ENCODE measurements around the gene CMTM1.
"Not testable (repeated sequence)": the region's sequence is repeated elsewhere in the genome, so short reads cannot be mapped to it uniquely, and the experiment has no call there.

The CMTM1 gene

DNA sequence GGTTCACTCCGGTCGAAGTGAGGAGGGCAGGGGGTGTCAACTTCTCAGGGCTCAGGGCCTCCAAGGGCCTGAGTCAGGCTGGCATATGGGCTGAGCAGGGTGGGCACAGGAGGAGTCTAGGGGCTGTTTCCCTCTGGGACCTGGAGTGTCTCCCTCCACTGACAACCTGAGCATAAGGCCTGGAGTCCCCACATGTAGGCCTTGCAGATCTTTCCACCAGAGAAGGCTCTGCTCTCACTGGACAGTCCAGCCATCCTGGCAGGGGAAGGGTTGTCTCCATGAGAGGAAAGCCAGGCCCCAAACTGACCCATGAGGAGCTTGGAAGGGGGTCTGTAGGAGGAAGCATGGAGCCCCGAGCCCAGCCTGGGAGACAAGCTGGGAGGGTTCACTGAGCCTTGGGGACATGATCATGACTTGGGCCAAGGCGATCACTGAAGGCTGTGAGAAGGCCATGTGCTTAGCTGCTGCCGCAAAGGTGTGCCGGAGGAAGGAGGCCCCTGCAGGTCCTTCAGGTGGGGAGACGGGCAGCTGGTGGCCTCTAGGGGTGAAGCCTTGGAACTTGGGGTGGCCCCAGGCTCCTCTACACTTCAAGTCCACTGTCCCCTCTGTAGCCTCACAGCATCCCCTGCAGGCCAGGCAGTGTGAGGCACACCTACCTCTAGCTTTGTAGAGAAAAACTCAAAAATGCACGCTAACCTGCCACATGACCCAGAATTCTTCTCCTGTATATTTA lies 22.9 kb downstream of the CMTM1 start:
- H3K36me3 ChIP-seq (replicated peaks), result no peaks in the 10 kb centered on the region
- H3K27ac ChIP-seq, result no peak overlapping the region
- TF ChIP-seq, protein P1, sequence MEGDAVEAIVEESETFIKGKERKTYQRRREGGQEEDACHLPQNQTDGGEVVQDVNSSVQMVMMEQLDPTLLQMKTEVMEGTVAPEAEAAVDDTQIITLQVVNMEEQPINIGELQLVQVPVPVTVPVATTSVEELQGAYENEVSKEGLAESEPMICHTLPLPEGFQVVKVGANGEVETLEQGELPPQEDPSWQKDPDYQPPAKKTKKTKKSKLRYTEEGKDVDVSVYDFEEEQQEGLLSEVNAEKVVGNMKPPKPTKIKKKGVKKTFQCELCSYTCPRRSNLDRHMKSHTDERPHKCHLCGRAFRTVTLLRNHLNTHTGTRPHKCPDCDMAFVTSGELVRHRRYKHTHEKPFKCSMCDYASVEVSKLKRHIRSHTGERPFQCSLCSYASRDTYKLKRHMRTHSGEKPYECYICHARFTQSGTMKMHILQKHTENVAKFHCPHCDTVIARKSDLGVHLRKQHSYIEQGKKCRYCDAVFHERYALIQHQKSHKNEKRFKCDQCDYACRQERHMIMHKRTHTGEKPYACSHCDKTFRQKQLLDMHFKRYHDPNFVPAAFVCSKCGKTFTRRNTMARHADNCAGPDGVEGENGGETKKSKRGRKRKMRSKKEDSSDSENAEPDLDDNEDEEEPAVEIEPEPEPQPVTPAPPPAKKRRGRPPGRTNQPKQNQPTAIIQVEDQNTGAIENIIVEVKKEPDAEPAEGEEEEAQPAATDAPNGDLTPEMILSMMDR (IDR thresholded peaks at IDR 0.05; ENCODE audit: low read depth, low read length, missing control alignments), result peak; percentile 86
- in situ Hi-C loops (cut with HindIII; ENCODE audit: low pct_ligation_motif_present, low sequenced_read_pairs), result no loop called here
- no peaks in the 10 kb centered on the region for H3K27me3 ChIP-seq (replicated peaks)
- H3K4me3 ChIP-seq (ENCODE audit: low read depth, low read length), result no peak overlapping the region
- DNase-seq, result no peak

DNA sequence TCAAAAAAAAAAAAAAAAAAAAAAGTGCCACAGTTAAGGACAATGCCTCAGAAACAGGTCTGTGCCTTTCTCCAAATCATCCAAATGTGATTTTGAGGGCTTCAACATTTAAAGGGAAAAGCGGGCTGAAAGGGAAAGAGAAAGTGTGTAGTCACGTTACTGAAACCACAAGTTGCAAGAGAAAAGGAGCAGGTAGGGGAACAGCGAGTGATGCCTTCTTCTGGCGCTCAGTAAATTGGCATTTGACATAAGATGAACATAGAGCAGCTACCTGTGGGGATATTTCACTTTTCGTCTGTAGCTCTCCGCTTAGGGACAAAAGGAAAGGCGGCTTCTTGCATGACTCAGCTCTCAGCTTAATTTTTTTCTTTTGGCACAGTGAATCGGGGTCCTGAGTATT lies 24.1 kb downstream of the CMTM1 start:
- Histone ChIP-seq H3K36me3 (replicated peaks) (no peaks in the 10 kb centered on the region), H3K4me3 (ENCODE audit: low read depth, low read length) (no peak overlapping the region), H3K27me3 (replicated peaks) (no peaks in the 10 kb centered on the region), H3K27ac (no peak overlapping the region)
- TF ChIP-seq, protein P1 (IDR thresholded peaks at IDR 0.05; ENCODE audit: low read depth, low read length, missing control alignments), result no peak
- no peak for DNase-seq
- in situ Hi-C loops (cut with HindIII; ENCODE audit: low pct_ligation_motif_present, low sequenced_read_pairs), result no loop called here

- TF ChIP-seq, protein P1 (IDR thresholded peaks at IDR 0.05; ENCODE audit: low read depth, low read length, missing control alignments), result no peak
- H3K36me3 ChIP-seq (replicated peaks), result no peaks in the 10 kb centered on the region
- no peak overlapping the region for H3K4me3 ChIP-seq (ENCODE audit: low read depth, low read length)
- in situ Hi-C loops (cut with HindIII; ENCODE audit: low pct_ligation_motif_present, low sequenced_read_pairs), result no loop called here
- no peak overlapping the region for H3K27ac ChIP-seq
- no peaks in the 10 kb centered on the region for H3K27me3 ChIP-seq (replicated peaks)
- no peak for DNase-seq
Measured at GRCh38 chr16:66591018-66591417, 24.8 kb downstream of the CMTM1 start.

DNA sequence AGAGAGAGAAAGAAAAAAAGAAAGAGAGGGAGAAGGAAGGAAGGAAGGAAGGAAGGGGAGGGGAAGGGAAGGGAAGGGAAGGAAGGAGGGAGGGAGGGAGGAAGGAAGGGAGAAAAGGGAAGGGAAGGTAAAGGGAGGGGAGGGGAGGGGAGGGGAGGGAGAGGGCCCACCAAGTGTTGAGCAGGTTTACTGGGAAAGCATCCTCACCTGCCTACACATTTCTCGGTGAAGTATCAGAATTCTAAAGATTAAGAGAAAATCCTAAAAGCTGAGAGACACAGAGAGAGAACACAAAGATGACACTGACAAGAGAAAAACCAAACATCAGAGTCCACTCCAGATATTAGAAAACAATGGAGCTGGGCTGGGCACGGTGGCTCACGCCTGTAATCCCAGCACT lies 26.0 kb downstream of the CMTM1 start:
- no peak for DNase-seq
- no peak overlapping the region for H3K27ac ChIP-seq
- in situ Hi-C loops (cut with HindIII; ENCODE audit: low pct_ligation_motif_present, low sequenced_read_pairs), result no loop called here
- H3K36me3 ChIP-seq (replicated peaks), result no peaks in the 10 kb centered on the region
- TF ChIP-seq, protein P1 (IDR thresholded peaks at IDR 0.05; ENCODE audit: low read depth, low read length, missing control alignments), result no peak
- no peaks in the 10 kb centered on the region for H3K27me3 ChIP-seq (replicated peaks)
- H3K4me3 ChIP-seq (ENCODE audit: low read depth, low read length), result no peak overlapping the region

DNA sequence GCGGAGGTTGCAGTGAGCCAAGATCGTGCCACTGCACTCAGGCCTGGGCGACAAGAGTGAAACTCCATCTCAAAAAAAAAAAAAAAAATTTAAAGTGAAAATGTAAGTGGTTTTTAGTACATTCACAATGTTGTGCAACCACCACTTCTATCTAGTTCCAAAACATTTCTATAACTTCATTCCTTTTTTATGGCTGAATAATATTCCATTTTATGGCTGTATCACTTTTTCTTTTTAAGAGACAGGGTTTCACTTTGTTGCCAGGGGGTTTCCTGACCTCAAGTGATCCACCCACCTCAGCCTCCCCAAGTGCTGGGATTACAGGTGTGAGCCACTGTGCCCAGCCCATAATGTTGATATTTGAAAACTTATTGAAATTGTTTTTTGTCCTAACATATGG lies 26.6 kb downstream of the CMTM1 start:
- in situ Hi-C loops (cut with HindIII; ENCODE audit: low pct_ligation_motif_present, low sequenced_read_pairs), result no loop called here
- TF ChIP-seq, protein P1 (IDR thresholded peaks at IDR 0.05; ENCODE audit: low read depth, low read length, missing control alignments), result no peak
- H3K27me3 ChIP-seq (replicated peaks), result no peaks in the 10 kb centered on the region
- no peaks in the 10 kb centered on the region for H3K36me3 ChIP-seq (replicated peaks)
- H3K27ac ChIP-seq, result no peak overlapping the region
- DNase-seq, result no peak
- H3K4me3 ChIP-seq (ENCODE audit: low read depth, low read length), result no peak overlapping the region

- Histone ChIP-seq H3K4me3 (ENCODE audit: low read depth, low read length) (no peak overlapping the region), H3K27me3 (replicated peaks) (no peaks in the 10 kb centered on the region), H3K27ac (no peak overlapping the region), H3K36me3 (replicated peaks) (no peaks in the 10 kb centered on the region)
- TF ChIP-seq, protein P1 (IDR thresholded peaks at IDR 0.05; ENCODE audit: low read depth, low read length, missing control alignments), result no peak
- in situ Hi-C loops (cut with HindIII; ENCODE audit: low pct_ligation_motif_present, low sequenced_read_pairs), result no loop called here
- DNase-seq, result no peak
Measured at GRCh38 chr16:66594739-66595138, 28.5 kb downstream of the CMTM1 start.

- H3K27ac ChIP-seq; H3K4me3 ChIP-seq (ENCODE audit: low read depth, low read length); H3K36me3 ChIP-seq (replicated peaks); in situ Hi-C loops (cut with HindIII; ENCODE audit: low pct_ligation_motif_present, low sequenced_read_pairs); H3K27me3 ChIP-seq (replicated peaks); DNase-seq: not testable (repeated sequence)
Measured at GRCh38 chr16:66596559-66596958, 30.3 kb downstream of the CMTM1 start.

All from brain microvascular endothelial cell (primary cell).